CD8-positive, alpha-beta memory T cell (primary cell): Measurements from ENCODE around the gene TJAP1. TPM values are rescaled to one million over a fixed set of nuclear protein-coding genes. Genes with fewer than 3 reads are reported as not detected.

Experiments used
- CTCF ChIA-PET: fragments of 350-600 bp; sonication (Branson Sonifier 250); formaldehyde crosslinking; loops from one replicate; lab custom pipeline; 2021; ENCODE audit warnings: antibody characterized with exemption; lab: Charles Lee
- POLR2A ChIA-PET: fragments of 350-600 bp; sonication (Branson Sonifier 250); formaldehyde crosslinking; loops from one replicate; lab custom pipeline; 2021; ENCODE audit warnings: antibody characterized with exemption; lab: Charles Lee
- DNase-seq, 5 donors: peaks; one replicate each; pipeline versions ENCODE4 v3.0.0 to v3.0.0-alpha.2; 2020 to 2022; ENCODE audit warnings: mixed read lengths in 1 of 5
- H3K27ac ChIP-seq: one replicate; pipeline ENCODE4 v1.7.0; 2013; ENCODE audit warnings: low read depth, mild to moderate bottlenecking, low read length, moderate library complexity
- H3K27me3 ChIP-seq: 2 replicates; pipeline ENCODE4 v1.7.0; 2013; ENCODE audit warnings: low read length, mild to moderate bottlenecking; ENCODE audit not compliant: insufficient read depth, poor library complexity, severe bottlenecking
- H3K36me3 ChIP-seq: 2 replicates; pipeline ENCODE4 v1.7.0; 2013; ENCODE audit warnings: mild to moderate bottlenecking, low read length, moderate library complexity; ENCODE audit not compliant: insufficient read depth
- H3K4me1 ChIP-seq: 2 replicates; pipeline ENCODE4 v1.7.0; 2013; ENCODE audit warnings: mild to moderate bottlenecking, low read length, moderate library complexity; ENCODE audit not compliant: insufficient read depth
- H3K4me3 ChIP-seq: 2 replicates; pipeline ENCODE4 v1.7.0; 2013; ENCODE audit warnings: mild to moderate bottlenecking, low read length
- H3K9me3 ChIP-seq: 2 replicates; pipeline ENCODE4 v1.7.0; 2013; ENCODE audit warnings: mild to moderate bottlenecking, low read length
- H3K27ac Mint-ChIP-seq, 8 donors: one replicate each; pipeline ENCODE4 v1.8.0; 2020 to 2021; ENCODE audit warnings: mixed read lengths in 8 of 8, mild to moderate bottlenecking in 6 of 8, inconsistent platforms in 3 of 8, moderate library complexity in 3 of 8
- H3K27me3 Mint-ChIP-seq, 2 donors: one replicate each; pipeline ENCODE4 v1.8.0; 2020 to 2021; ENCODE audit warnings: mixed read lengths in 2 of 2, mild to moderate bottlenecking in 1 of 2, moderate library complexity in 1 of 2
- H3K36me3 Mint-ChIP-seq, 3 donors: one replicate each; pipeline ENCODE4 v1.8.0; 2020 to 2021; ENCODE audit warnings: mixed read lengths in 3 of 3, inconsistent platforms in 1 of 3, mild to moderate bottlenecking in 1 of 3
- H3K4me1 Mint-ChIP-seq, 3 donors: one replicate each; pipeline ENCODE4 v1.8.0; 2020 to 2021; ENCODE audit warnings: mixed read lengths in 3 of 3, inconsistent platforms in 1 of 3, mild to moderate bottlenecking in 1 of 3
- H3K4me3 Mint-ChIP-seq, 7 donors: one replicate each; pipeline ENCODE4 v1.8.0; 2020 to 2021; ENCODE audit warnings: mixed read lengths in 7 of 7, mild to moderate bottlenecking in 6 of 7, moderate library complexity in 4 of 7, inconsistent platforms in 2 of 7
- H3K9me3 Mint-ChIP-seq, 5 donors: one replicate each; pipeline ENCODE4 v1.8.0; 2020 to 2022; ENCODE audit warnings: mixed read lengths in 5 of 5, mild to moderate bottlenecking in 3 of 5, moderate library complexity in 2 of 5, inconsistent platforms in 1 of 5
- polyA plus RNA-seq: library from polyadenylated mRNA; unstranded; fragments of 300-500 nt; fragmentation: Illumina TruSeq; gene quantifications from one replicate; pipeline ENCODE4 v1.2.3, GENCODE V29; 2021
- total RNA-seq, 2 experiments: library from RNA; stranded (reverse); gene quantifications; one replicate each; pipeline ENCODE4 v1.2.3, GENCODE V29; 2021

Gene TJAP1
- total and polyA plus RNA-seq, 3 experiments from 2014 or later: 11.8 to 49.1 (median 48.8) TPM

- Mint-ChIP-seq H3K4me1 (peaks cover 0 to 1% (median under 1%) of the 10 kb centered on the region in 3 donors), H3K36me3 (no peaks in the 10 kb centered on the region), H3K27me3 (peaks cover 13 to 31% of the 10 kb centered on the region in 2 donors), H3K27ac (no peak overlapping the region), H3K4me3 (no peak overlapping the region), H3K9me3 (no peaks in the 10 kb centered on the region)
- ChIA-PET CTCF (interaction anchor here (1.0 to 1.6 kb wide), 2 partner anchors 25 to 36 kb away, joined by 3 to 5 read pairs; no protein-coding TSS in a partner anchor), POLR2A (no interaction called here)
- H3K27ac ChIP-seq: no peak overlapping the region
- H3K36me3 ChIP-seq: no peaks in the 10 kb centered on the region
- peaks cover 11% of the 10 kb centered on the region for H3K27me3 ChIP-seq
- H3K9me3 ChIP-seq: no peaks in the 10 kb centered on the region
- H3K4me1 ChIP-seq: no peaks in the 10 kb centered on the region
- H3K4me3 ChIP-seq: no peak overlapping the region
- DNase-seq: no peak
Observed at GRCh38 chr6:43471399-43471798, 6.0 kb upstream of the TJAP1 start.

GRCh38 chr6:43472515-43472914, 4.9 kb upstream of the TJAP1 start:
- Mint-ChIP-seq H3K4me3 (no peak overlapping the region), H3K9me3 (no peaks in the 10 kb centered on the region), H3K27ac (no peak overlapping the region), H3K36me3 (peaks cover 0 to 5% (median 0%) of the 10 kb centered on the region in 3 donors), H3K4me1 (peaks cover 10 to 12% (median 12%) of the 10 kb centered on the region in 3 donors), H3K27me3 (peaks cover 8 to 22% of the 10 kb centered on the region in 2 donors)
- Histone ChIP-seq H3K9me3 (no peaks in the 10 kb centered on the region), H3K27me3 (peaks cover 11% of the 10 kb centered on the region), H3K27ac (no peak overlapping the region), H3K36me3 (no peaks in the 10 kb centered on the region), H3K4me3 (no peak overlapping the region), H3K4me1 (peaks cover 6% of the 10 kb centered on the region)
- no peak for DNase-seq
- ChIA-PET POLR2A (no interaction called here), CTCF (interaction anchor here (1.0 kb wide), 1 partner anchor 24 kb away, joined by 3 read pairs; no protein-coding TSS in a partner anchor)

GRCh38 chr6:43475516-43475915, 1.9 kb upstream of the TJAP1 start:
- CTCF ChIA-PET: interaction anchor here (0.5 to 2.9 kb wide), 4 partner anchors 11 to 34 kb away, joined by 3 to 9 read pairs (median 6); partner anchors contain the start of gene DLK2
- POLR2A ChIA-PET: no interaction called here
- no peaks in the 10 kb centered on the region for H3K9me3 ChIP-seq
- no peak overlapping the region for H3K27ac ChIP-seq
- Mint-ChIP-seq H3K36me3 (peaks cover 0 to 17% (median 0%) of the 10 kb centered on the region in 3 donors), H3K4me3 (peak overlapping the region in 2 of 7 donors; percentile 28 to 64), H3K4me1 (peaks cover 32 to 38% (median 38%) of the 10 kb centered on the region in 3 donors), H3K9me3 (no peaks in the 10 kb centered on the region), H3K27me3 (peaks cover 0 to 5% of the 10 kb centered on the region in 2 donors), H3K27ac (peak overlapping the region in 5 of 8 donors; percentile 21 to 82 (median 58))
- no peaks in the 10 kb centered on the region for H3K27me3 ChIP-seq
- no peak overlapping the region for H3K4me3 ChIP-seq
- no peaks in the 10 kb centered on the region for H3K36me3 ChIP-seq
- no peak for DNase-seq
- peaks cover 16% of the 10 kb centered on the region for H3K4me1 ChIP-seq

GRCh38 chr6:43476746-43477145, 624 bp upstream of the TJAP1 start:
- H3K9me3 Mint-ChIP-seq: no peaks in the 10 kb centered on the region
- POLR2A ChIA-PET: interaction anchor here (0.7 to 1.2 kb wide), 5 partner anchors 18 to 209 kb away, joined by 4 to 6 read pairs (median 5); partner anchors contain the start of genes ABCC10 and ZNF318
- H3K36me3 ChIP-seq: no peaks in the 10 kb centered on the region
- H3K36me3 Mint-ChIP-seq: peaks cover 0 to 20% (median 0%) of the 10 kb centered on the region in 3 donors
- peak overlapping the region; percentile 65 for H3K4me3 ChIP-seq
- H3K4me1 Mint-ChIP-seq: peaks cover 36 to 49% (median 46%) of the 10 kb centered on the region in 3 donors
- H3K27ac Mint-ChIP-seq: peak overlapping the region; percentile 89 to 100 (median 97)
- no peaks in the 10 kb centered on the region for H3K9me3 ChIP-seq
- H3K27ac ChIP-seq: peak overlapping the region; percentile 92
- peak in 1 of 5 donors; percentile 17 for DNase-seq
- no peaks in the 10 kb centered on the region for H3K27me3 ChIP-seq
- H3K4me1 ChIP-seq: peaks cover 16% of the 10 kb centered on the region
- CTCF ChIA-PET: interaction anchor here (0.7 to 2.9 kb wide), 4 partner anchors 19 to 107 kb away, joined by 4 to 10 read pairs (median 9); partner anchors contain the start of genes DLK2 and ZNF318
- H3K4me3 Mint-ChIP-seq: peak overlapping the region; percentile 81 to 99 (median 88)
- H3K27me3 Mint-ChIP-seq: no peaks in the 10 kb centered on the region

- H3K27ac Mint-ChIP-seq: peak overlapping the region; percentile 89 to 100 (median 97)
- Histone ChIP-seq H3K4me3 (peak overlapping the region; percentile 65), H3K27ac (peak overlapping the region; percentile 92), H3K9me3 (no peaks in the 10 kb centered on the region), H3K27me3 (no peaks in the 10 kb centered on the region), H3K4me1 (peaks cover 16% of the 10 kb centered on the region), H3K36me3 (no peaks in the 10 kb centered on the region)
- DNase-seq: no peak
- H3K27me3 Mint-ChIP-seq: no peaks in the 10 kb centered on the region
- H3K36me3 Mint-ChIP-seq: peaks cover 0 to 25% (median 3%) of the 10 kb centered on the region in 3 donors
- no peaks in the 10 kb centered on the region for H3K9me3 Mint-ChIP-seq
- peaks cover 44 to 58% (median 56%) of the 10 kb centered on the region in 3 donors for H3K4me1 Mint-ChIP-seq
- POLR2A ChIA-PET: interaction anchor here (0.6 to 1.2 kb wide), 6 partner anchors 17 to 138 kb away, joined by 4 to 7 read pairs (median 6); partner anchors contain the start of genes ABCC10, POLR1C, YIPF3 and ZNF318
- H3K4me3 Mint-ChIP-seq: peak overlapping the region; percentile 81 to 99 (median 88)
- CTCF ChIA-PET: interaction anchor here (0.7 to 2.9 kb wide), 5 partner anchors 17 to 39 kb away, joined by 3 to 10 read pairs (median 9); partner anchors contain the start of gene DLK2
Observed at GRCh38 chr6:43478008-43478372, 620 bp downstream of the TJAP1 start.

- Histone ChIP-seq H3K36me3 (no peaks in the 10 kb centered on the region), H3K4me1 (peaks cover 16% of the 10 kb centered on the region), H3K27me3 (no peaks in the 10 kb centered on the region), H3K9me3 (no peaks in the 10 kb centered on the region), H3K4me3 (no peak overlapping the region), H3K27ac (no peak overlapping the region)
- H3K4me3 Mint-ChIP-seq: peak overlapping the region in 2 of 7 donors; percentile 5 to 19
- H3K36me3 Mint-ChIP-seq: peaks cover 0 to 38% (median 5%) of the 10 kb centered on the region in 3 donors
- CTCF ChIA-PET: interaction anchor here (0.6 kb wide), 1 partner anchor 30 kb away, joined by 3 read pairs; no protein-coding TSS in a partner anchor
- H3K27ac Mint-ChIP-seq: peak overlapping the region in 3 of 8 donors; percentile 17 to 42 (median 17)
- POLR2A ChIA-PET: no interaction called here
- DNase-seq: no peak
- H3K4me1 Mint-ChIP-seq: peaks cover 53 to 73% (median 69%) of the 10 kb centered on the region in 3 donors
- peaks cover 0 to 3% of the 10 kb centered on the region in 2 donors for H3K27me3 Mint-ChIP-seq
- H3K9me3 Mint-ChIP-seq: no peaks in the 10 kb centered on the region
Observed at GRCh38 chr6:43481075-43481474, 3.7 kb downstream of the TJAP1 start.

GRCh38 chr6:43481591-43482236, 4.3 kb downstream of the TJAP1 start:
- H3K4me3 ChIP-seq: no peak overlapping the region
- no peaks in the 10 kb centered on the region for H3K36me3 ChIP-seq
- DNase-seq: no peak
- ChIA-PET POLR2A (no interaction called here), CTCF (interaction anchor here (0.6 kb wide), 1 partner anchor 31 kb away, joined by 3 read pairs; no protein-coding TSS in a partner anchor)
- H3K36me3 Mint-ChIP-seq: peaks cover 0 to 41% (median 5%) of the 10 kb centered on the region in 3 donors
- H3K27ac ChIP-seq: no peak overlapping the region
- no peaks in the 10 kb centered on the region for H3K27me3 ChIP-seq
- peak overlapping the region in 2 of 7 donors; percentile 49 to 71 for H3K4me3 Mint-ChIP-seq
- peaks cover 13% of the 10 kb centered on the region for H3K4me1 ChIP-seq
- no peaks in the 10 kb centered on the region for H3K9me3 ChIP-seq
- H3K4me1 Mint-ChIP-seq: peaks cover 50 to 71% (median 65%) of the 10 kb centered on the region in 3 donors
- peak overlapping the region in 3 of 8 donors; percentile 10 to 44 (median 22) for H3K27ac Mint-ChIP-seq
- no peaks in the 10 kb centered on the region for H3K9me3 Mint-ChIP-seq
- H3K27me3 Mint-ChIP-seq: peaks cover 0 to 3% of the 10 kb centered on the region in 2 donors
